A549 (cell line): ENCODE measurements around the gene PPP1R15A.

Experiments used
- CEBPB ChIP-seq, 2 experiments: fragments of >200 bp in 1 of 2; sonication (Bioruptor Twin) in 1 of 2; formaldehyde crosslinking in 1 of 2; IDR thresholded peaks; 2 replicates each; pipeline ENCODE4 v1.6.1; 2012 to 2016
- CHD2 ChIP-seq: fragments of 150-350 bp; IDR thresholded peaks from 2 replicates; pipeline ENCODE4 v1.6.1; 2014; ENCODE audit warnings: low read length; ENCODE audit not compliant: partially characterized antibody
- EHMT2 ChIP-seq: fragments of 200-600 bp; sonication (generic); IDR thresholded peaks from 2 replicates; pipeline ENCODE4 v1.6.1; 2016; ENCODE audit warnings: antibody characterized with exemption, low read depth, mild to moderate bottlenecking, moderate library complexity
- FOXS1 ChIP-seq: fragments of 250-450 bp; sonication (Bioruptor Pico); IDR thresholded peaks from 2 replicates; pipeline ENCODE4 v1.5.0; 2020; ENCODE audit warnings: mild to moderate bottlenecking, moderate library complexity
- KDM1A ChIP-seq: fragments of 200-600 bp; sonication (generic); IDR thresholded peaks from 2 replicates; pipeline ENCODE4 v1.6.1; 2016; ENCODE audit warnings: low read depth, mild to moderate bottlenecking
- MAFK ChIP-seq: fragments of 450-650 bp; IDR thresholded peaks from 2 replicates; pipeline ENCODE4 v1.6.1; 2014; ENCODE audit not compliant: partially characterized antibody
- MAZ ChIP-seq: fragments of 150-350 bp; IDR thresholded peaks from 2 replicates; pipeline ENCODE4 v1.6.1; 2014; ENCODE audit warnings: antibody characterized with exemption, low read depth, low read length, borderline replicate concordance
- POLR2A ChIP-seq: IDR thresholded peaks from 2 replicates; pipeline ENCODE4 v1.6.1; 2012; ENCODE audit warnings: mild to moderate bottlenecking, low read length
- TF ChIP-seq, protein P1 (sequence below): fragments of >200 bp; sonication (Bioruptor Twin); formaldehyde crosslinking; IDR thresholded peaks from 3 replicates; pipeline ENCODE4 v1.5.1; 2016
- TF ChIP-seq, protein P2 (sequence below): fragments of 200-600 bp; sonication (generic); IDR thresholded peaks from 2 replicates; pipeline ENCODE4 v1.6.1; 2016; ENCODE audit warnings: antibody characterized with exemption, mild to moderate bottlenecking, moderate library complexity

DNA sequence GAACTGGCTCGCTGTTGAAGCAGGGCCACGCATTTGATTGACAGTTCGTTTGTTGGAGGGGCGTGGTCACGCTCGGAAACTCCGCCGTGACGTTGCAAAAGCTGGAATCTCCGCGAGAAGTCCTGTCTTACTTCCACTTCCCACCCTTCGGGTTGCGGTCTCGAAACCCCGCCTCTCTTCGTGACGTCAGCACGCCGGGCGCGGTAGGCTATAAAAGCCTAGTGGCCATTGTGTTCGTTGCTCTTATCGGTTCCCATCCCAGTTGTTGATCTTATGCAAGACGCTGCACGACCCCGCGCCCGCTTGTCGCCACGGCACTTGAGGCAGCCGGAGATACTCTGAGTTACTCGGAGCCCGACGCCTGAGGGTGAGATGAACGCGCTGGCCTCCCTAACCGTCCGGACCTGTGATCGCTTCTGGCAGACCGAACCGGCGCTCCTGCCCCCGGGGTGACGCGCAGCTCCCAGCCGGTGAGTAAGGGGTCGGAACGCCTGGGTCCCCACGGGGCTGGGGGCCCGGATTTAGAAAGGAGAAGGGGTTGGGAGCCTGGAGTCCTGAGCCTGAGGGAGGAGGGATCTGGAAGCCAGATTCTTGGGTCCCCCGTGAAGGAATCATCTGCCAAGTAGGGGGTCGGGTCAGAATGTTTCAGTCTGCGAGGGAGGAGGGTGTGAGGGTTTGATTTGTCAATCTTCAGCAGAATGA is at the start of gene PPP1R15A:
- TF ChIP-seq POLR2A = peak; percentile 99
- TF ChIP-seq, protein P1, sequence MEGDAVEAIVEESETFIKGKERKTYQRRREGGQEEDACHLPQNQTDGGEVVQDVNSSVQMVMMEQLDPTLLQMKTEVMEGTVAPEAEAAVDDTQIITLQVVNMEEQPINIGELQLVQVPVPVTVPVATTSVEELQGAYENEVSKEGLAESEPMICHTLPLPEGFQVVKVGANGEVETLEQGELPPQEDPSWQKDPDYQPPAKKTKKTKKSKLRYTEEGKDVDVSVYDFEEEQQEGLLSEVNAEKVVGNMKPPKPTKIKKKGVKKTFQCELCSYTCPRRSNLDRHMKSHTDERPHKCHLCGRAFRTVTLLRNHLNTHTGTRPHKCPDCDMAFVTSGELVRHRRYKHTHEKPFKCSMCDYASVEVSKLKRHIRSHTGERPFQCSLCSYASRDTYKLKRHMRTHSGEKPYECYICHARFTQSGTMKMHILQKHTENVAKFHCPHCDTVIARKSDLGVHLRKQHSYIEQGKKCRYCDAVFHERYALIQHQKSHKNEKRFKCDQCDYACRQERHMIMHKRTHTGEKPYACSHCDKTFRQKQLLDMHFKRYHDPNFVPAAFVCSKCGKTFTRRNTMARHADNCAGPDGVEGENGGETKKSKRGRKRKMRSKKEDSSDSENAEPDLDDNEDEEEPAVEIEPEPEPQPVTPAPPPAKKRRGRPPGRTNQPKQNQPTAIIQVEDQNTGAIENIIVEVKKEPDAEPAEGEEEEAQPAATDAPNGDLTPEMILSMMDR = no peak
- peak; percentile 82 for TF ChIP-seq CHD2
- TF ChIP-seq MAZ = peak; percentile 92; the same call in 1 of the 2 replicates
- no peak for TF ChIP-seq FOXS1 (CRISPR knock-in tag)
- TF ChIP-seq CEBPB (IDR thresholded peaks at IDR 0.05) = peak; percentile 28 to 79; a peak in 2 of 4 replicates
- TF ChIP-seq KDM1A = no peak
- TF ChIP-seq, protein P2, sequence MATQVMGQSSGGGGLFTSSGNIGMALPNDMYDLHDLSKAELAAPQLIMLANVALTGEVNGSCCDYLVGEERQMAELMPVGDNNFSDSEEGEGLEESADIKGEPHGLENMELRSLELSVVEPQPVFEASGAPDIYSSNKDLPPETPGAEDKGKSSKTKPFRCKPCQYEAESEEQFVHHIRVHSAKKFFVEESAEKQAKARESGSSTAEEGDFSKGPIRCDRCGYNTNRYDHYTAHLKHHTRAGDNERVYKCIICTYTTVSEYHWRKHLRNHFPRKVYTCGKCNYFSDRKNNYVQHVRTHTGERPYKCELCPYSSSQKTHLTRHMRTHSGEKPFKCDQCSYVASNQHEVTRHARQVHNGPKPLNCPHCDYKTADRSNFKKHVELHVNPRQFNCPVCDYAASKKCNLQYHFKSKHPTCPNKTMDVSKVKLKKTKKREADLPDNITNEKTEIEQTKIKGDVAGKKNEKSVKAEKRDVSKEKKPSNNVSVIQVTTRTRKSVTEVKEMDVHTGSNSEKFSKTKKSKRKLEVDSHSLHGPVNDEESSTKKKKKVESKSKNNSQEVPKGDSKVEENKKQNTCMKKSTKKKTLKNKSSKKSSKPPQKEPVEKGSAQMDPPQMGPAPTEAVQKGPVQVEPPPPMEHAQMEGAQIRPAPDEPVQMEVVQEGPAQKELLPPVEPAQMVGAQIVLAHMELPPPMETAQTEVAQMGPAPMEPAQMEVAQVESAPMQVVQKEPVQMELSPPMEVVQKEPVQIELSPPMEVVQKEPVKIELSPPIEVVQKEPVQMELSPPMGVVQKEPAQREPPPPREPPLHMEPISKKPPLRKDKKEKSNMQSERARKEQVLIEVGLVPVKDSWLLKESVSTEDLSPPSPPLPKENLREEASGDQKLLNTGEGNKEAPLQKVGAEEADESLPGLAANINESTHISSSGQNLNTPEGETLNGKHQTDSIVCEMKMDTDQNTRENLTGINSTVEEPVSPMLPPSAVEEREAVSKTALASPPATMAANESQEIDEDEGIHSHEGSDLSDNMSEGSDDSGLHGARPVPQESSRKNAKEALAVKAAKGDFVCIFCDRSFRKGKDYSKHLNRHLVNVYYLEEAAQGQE = peak; percentile 59
- peak; percentile 96 for TF ChIP-seq MAFK
- TF ChIP-seq EHMT2 = no peak
